H1 (cell line): ENCODE data around the gene ACTR3C.

ENCODE experiments used
- ATF2 ChIP-seq: IDR thresholded peaks from 2 replicates; pipeline ENCODE4 v1.6.1; 2012; ENCODE audit warnings: low read length, inconsistent platforms
- CBX8 ChIP-seq: fragments of 300-800, 300-1000 bp; sonication (generic); IDR thresholded peaks from 2 replicates; pipeline ENCODE4 v1.7.1; 2016; ENCODE audit warnings: low read depth, low read length, borderline replicate concordance
- CHD1 ChIP-seq: IDR thresholded peaks from 2 replicates; pipeline ENCODE4 v1.6.1; 2012; ENCODE audit warnings: low read depth, low read length, improper control_type of control experiment
- CTCF ChIP-seq, 3 experiments: IDR thresholded peaks; 1 replicate in 2 of 3; 2 replicates in 1 of 3; pipeline versions ENCODE4 v1.5.1 to v1.6.1; 2011; ENCODE audit warnings: low read length in 3 of 3, mild to moderate bottlenecking in 3 of 3, inconsistent platforms in 2 of 3, low read depth in 1 of 3, moderate library complexity in 1 of 3; ENCODE audit not compliant: insufficient read depth in 1 of 3; ENCODE audit errors: control extremely low read depth in 1 of 3
- EGR1 ChIP-seq: IDR thresholded peaks from 2 replicates; pipeline ENCODE4 v1.6.1; 2011; ENCODE audit warnings: low read depth, low read length, borderline replicate concordance
- EP300 ChIP-seq, 2 experiments: IDR thresholded peaks; 1 replicate in 1 of 2; 2 replicates in 1 of 2; pipeline ENCODE4 v1.6.1; 2011 to 2012; ENCODE audit warnings: low read depth in 2 of 2, low read length in 2 of 2, mild to moderate bottlenecking in 2 of 2, borderline replicate concordance in 1 of 2, inconsistent platforms in 1 of 2, moderate library complexity in 1 of 2
- EZH2 ChIP-seq: fragments of 200-600 bp; sonication (generic); IDR thresholded peaks from 2 replicates; pipeline ENCODE4 v1.7.1; 2012; ENCODE audit warnings: low read depth, mild to moderate bottlenecking, moderate library complexity, low read length, inconsistent platforms; ENCODE audit not compliant: severe bottlenecking
- GTF2F1 ChIP-seq: IDR thresholded peaks from 2 replicates; pipeline ENCODE4 v1.6.1; 2012; ENCODE audit warnings: low read depth, low read length, improper control_type of control experiment, borderline replicate concordance
- KDM1A ChIP-seq: fragments of 200-600, 300-600 bp; sonication (generic); IDR thresholded peaks from 2 replicates; pipeline ENCODE4 v1.7.1; 2016; ENCODE audit warnings: mild to moderate bottlenecking, low read length, borderline replicate concordance
- MAX ChIP-seq: IDR thresholded peaks from 2 replicates; pipeline ENCODE4 v1.6.1; 2012; ENCODE audit warnings: inconsistent platforms
- NRF1 ChIP-seq: IDR thresholded peaks from 2 replicates; pipeline ENCODE4 v1.6.1; 2011; ENCODE audit warnings: mild to moderate bottlenecking, low read depth, low read length, improper control_type of control experiment
- RAD21 ChIP-seq, 2 experiments: IDR thresholded peaks in 1 of 2; conservative IDR thresholded peaks in 1 of 2; 2 replicates each; pipeline ENCODE4 v1.6.1; 2011; ENCODE audit warnings: low read depth in 2 of 2, low read length in 2 of 2, improper control_type of control experiment in 1 of 2, inconsistent platforms in 1 of 2, mild to moderate bottlenecking in 1 of 2, moderate library complexity in 1 of 2
- TAF1 ChIP-seq: IDR thresholded peaks from 2 replicates; pipeline ENCODE4 v1.6.1; 2011; ENCODE audit warnings: mild to moderate bottlenecking, low read depth, low read length
- ZNF274 ChIP-seq: IDR thresholded peaks from 2 replicates; pipeline ENCODE4 v1.7.0; 2012; ENCODE audit warnings: low read length, borderline replicate concordance; ENCODE audit errors: extremely low read depth

GRCh38 chr7:150360363-150361058 is 37.2 kb upstream of the ACTR3C start:
- TF ChIP-seq GTF2F1, result no peak
- no peak for TF ChIP-seq CTCF (IDR thresholded peaks at IDR 0.05; ENCODE audit: control extremely low read depth in 1 of 3, insufficient read depth in 1 of 3, low read depth in 1 of 3, low read length in 3 of 3)
- no peak for TF ChIP-seq ZNF274
- TF ChIP-seq MAX, result no peak
- no peak for TF ChIP-seq EZH2
- no peak for TF ChIP-seq EGR1
- no peak for TF ChIP-seq ATF2
- TF ChIP-seq NRF1, result no peak
- no peak for TF ChIP-seq KDM1A
- no peak for TF ChIP-seq RAD21 (IDR thresholded peaks at IDR 0.05 in 1 of 2, conservative IDR thresholded peaks at IDR 0.05 in 1 of 2; ENCODE audit: low read depth in 2 of 2, low read length in 2 of 2)
- no peak for TF ChIP-seq TAF1
- no peak for TF ChIP-seq EP300 (IDR thresholded peaks at IDR 0.05; ENCODE audit: borderline replicate concordance in 1 of 2, low read depth in 2 of 2, low read length in 2 of 2)
- no peak for TF ChIP-seq CHD1
- TF ChIP-seq CBX8, result no peak
